ENCODE results near the gene IFT80. TPM values are rescaled to one million over a fixed set of nuclear protein-coding genes. Genes with fewer than 3 reads are reported as not detected.
"Not testable (repeated sequence)": the region's sequence is repeated elsewhere in the genome, so short reads cannot be mapped to it uniquely, and the experiment has no call there.

Gene IFT80
- total RNA-seq, 1 donor from 2014 or later, result 25.8 TPM

- DNase-seq (ENCODE audit: low spot score), result no peak
Measured at GRCh38 chr3:160365869-160366522, 33.0 kb downstream of the IFT80 start.

- not testable (repeated sequence) for DNase-seq (ENCODE audit: low spot score)
Measured at GRCh38 chr3:160362896-160363295, 36.1 kb downstream of the IFT80 start.

- DNase-seq (ENCODE audit: low spot score), result no peak
Measured at GRCh38 chr3:160355826-160356225, 43.2 kb downstream of the IFT80 start.

GRCh38 chr3:160346511-160346910 lies 52.5 kb downstream of the IFT80 start:
- no peak for DNase-seq (ENCODE audit: low spot score)

DNA sequence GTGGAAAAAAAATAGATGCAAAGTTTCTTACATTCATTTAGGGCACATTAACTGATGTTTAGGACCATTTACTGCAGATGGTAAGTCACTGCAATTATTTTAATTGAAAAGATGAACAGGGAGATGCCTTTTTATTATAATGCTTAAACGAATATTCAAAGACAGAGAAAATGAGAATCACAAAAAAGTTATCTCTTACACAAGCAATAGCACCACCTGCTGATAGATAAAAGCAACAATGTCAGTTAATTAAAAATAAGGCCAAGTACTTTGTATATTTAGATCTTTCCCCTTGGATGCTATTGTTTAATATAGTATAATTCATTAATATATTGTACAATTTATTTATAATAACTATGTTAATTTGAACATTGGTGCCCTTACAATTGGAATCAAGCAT lies 55.9 kb downstream of the IFT80 start:
- DNase-seq (ENCODE audit: low spot score), result no peak

DNA sequence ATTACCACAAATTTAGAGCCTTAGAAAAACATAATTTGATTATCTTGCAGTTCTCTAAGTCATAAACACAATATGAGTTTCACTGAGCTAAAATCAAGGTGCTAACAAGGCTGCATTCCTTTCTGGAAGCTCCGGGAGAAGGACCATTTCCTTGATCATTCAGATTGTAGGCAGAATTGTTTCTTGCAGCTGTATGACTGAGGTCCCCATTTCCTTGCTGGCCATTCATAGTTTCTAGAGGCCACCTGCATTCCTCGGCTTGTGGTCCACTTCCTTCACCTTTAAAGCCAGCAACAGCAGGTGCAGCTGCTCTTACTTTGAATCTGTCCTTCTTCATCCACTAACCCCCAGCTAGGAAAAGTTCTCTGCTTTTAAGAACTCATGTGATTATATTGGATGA lies 58.7 kb downstream of the IFT80 start:
- no peak for DNase-seq (ENCODE audit: low spot score)

- no peak for DNase-seq (ENCODE audit: low spot score)
Measured at GRCh38 chr3:160331127-160331937, 67.7 kb downstream of the IFT80 start.

- DNase-seq (ENCODE audit: low spot score), result no peak
Measured at GRCh38 chr3:160330690-160331089, 68.3 kb downstream of the IFT80 start.

GRCh38 chr3:160330109-160330508 lies 68.9 kb downstream of the IFT80 start:
- no peak for DNase-seq (ENCODE audit: low spot score)

GRCh38 chr3:160326286-160326685 lies 72.7 kb downstream of the IFT80 start:
- DNase-seq (ENCODE audit: low spot score), result not testable (repeated sequence)

- not testable (repeated sequence) for DNase-seq (ENCODE audit: low spot score)
Measured at GRCh38 chr3:160321821-160322220, 77.2 kb downstream of the IFT80 start.

- DNase-seq (ENCODE audit: low spot score), result no peak
Measured at GRCh38 chr3:160319322-160319721, 79.7 kb downstream of the IFT80 start.

GRCh38 chr3:160314995-160315394 lies 84.0 kb downstream of the IFT80 start:
- no peak for DNase-seq (ENCODE audit: low spot score)

DNA sequence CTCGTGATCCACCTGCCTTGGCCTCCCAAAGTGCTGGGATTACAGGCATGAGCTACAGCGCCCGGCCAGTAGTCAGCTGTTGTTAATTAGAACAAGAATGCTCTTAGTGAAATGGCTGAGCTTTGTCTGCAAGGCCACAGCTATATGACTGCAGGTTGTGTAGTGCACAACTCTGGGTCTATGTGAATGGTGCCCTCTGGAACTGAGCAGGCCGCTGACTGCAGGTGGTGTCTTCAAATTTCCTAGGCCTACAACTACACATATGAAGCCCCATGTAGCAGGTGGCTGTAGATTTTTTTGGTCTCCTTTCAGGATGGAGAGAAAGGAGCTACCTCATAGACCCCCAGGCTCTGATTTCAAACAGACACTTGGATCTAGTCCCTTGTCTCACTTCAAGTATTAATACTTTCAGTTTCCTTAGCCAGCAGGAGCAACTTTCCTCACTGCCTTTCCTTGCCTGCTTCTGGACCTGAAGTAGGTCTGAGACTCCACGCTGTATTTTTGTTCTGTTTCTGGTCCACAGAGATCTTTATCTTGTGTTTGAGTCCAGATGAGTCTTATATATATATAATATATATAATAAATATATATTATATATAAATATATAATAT lies 86.9 kb downstream of the IFT80 start:
- no peak for DNase-seq (ENCODE audit: low spot score)

- DNase-seq (ENCODE audit: low spot score), result no peak
Measured at GRCh38 chr3:160302806-160303205, 96.2 kb downstream of the IFT80 start.

- DNase-seq (ENCODE audit: low spot score), result no peak
Measured at GRCh38 chr3:160296591-160296990, 102.4 kb downstream of the IFT80 start.

GRCh38 chr3:160291909-160292299 lies 107.1 kb downstream of the IFT80 start:
- DNase-seq (ENCODE audit: low spot score), result no peak

DNA sequence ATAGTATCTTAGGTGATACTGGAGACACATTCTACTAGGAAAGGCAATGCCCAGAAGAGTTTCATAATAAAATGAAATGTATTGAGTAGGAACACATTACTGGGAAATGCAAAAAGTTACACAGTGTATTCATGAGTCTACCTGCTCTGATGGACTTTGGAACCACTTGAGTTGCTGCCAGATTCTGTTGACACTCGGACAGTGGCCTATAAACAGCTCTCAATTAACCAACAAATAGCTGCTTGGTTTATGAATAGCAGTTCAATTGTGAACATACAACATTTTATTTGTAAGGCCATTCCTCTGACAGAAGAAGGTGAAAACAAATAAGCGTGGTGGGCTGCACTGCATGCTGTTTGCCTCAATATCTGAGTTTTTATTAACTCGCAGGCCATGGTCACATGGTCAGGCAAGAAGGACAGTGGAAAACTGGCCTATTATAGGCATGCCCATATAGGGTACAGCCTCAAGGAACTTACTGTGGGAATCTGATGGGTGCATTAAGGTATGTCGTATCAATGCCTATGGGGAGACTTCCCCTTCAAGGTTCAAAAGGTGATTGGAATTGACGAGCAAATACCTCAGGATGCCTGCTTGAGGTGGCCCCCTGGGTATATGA lies 107.6 kb downstream of the IFT80 start:
- peak; percentile 78 for DNase-seq (ENCODE audit: low spot score)

GRCh38 chr3:160287666-160288065 lies 111.4 kb downstream of the IFT80 start:
- no peak for DNase-seq (ENCODE audit: low spot score)

- no peak for DNase-seq (ENCODE audit: low spot score)
Measured at GRCh38 chr3:160286231-160286630, 112.8 kb downstream of the IFT80 start.

DNA sequence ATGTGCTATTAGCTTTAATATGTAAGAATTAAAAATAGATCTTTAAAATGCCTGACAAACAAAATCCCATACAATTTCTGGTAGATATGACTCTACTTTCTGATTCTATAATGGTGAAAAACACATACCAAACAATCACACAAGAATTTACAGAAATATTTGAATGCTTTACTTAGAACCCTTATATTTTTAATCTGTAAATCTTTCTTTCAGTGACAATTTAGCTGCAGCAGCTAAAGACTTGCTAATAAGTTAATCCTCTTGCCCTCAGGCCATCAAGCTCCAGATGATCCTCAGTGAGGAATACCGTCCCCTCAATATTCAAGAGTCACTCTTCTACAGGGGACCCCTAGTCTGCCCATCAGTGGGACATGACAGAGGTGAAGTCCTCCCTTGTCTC lies 118.2 kb downstream of the IFT80 start:
- no peak for DNase-seq (ENCODE audit: low spot score)

DNA sequence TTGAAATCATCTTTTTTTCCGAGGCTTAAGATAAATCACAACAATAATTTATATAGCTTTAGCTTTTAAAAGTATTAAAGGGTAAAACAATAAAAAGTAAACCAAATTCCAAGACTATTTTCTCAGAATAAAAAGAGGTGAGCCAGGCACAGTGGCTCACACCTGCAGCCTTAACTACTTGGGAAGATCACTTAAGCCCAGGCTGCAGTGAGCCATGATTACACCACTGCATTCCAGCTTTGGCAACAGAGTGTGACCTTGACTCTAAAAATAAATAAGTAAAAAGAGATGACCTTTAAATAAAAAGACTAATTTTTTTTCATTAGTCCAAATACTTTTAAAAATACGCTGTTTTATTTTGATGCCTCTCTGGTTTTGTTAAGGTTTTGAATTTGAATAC lies 119.4 kb downstream of the IFT80 start:
- no peak for DNase-seq (ENCODE audit: low spot score)

All from mucosa of gallbladder (tissue), 1 donor.